OCI-LY7 (cell line): ENCODE results near the gene PAGR1. TPM values are rescaled to one million over a fixed set of nuclear protein-coding genes. Genes with fewer than 3 reads are reported as not detected.

Experiments used
- BruUV-seq: library from RNA; stranded (reverse); fragments of 400-500 nt; replicated peaks from 2 replicates; lab custom pipeline; 2021; lab: Mats Ljungman, UMichigan
- CTCF ChIA-PET: fragments of 300-600 bp; sonication (Branson Sonifier 250); formaldehyde crosslinking; loops from one replicate; lab custom pipeline; 2022; ENCODE audit warnings: antibody characterized with exemption; ENCODE audit not compliant: unreplicated experiment; lab: Charles Lee
- POLR2A ChIA-PET: fragments of 300-600 bp; sonication (Branson Sonifier 250); formaldehyde crosslinking; loops from one replicate; lab custom pipeline; 2022; ENCODE audit warnings: antibody characterized with exemption; lab: Charles Lee
- DNase-seq: peaks from one replicate; pipeline ENCODE4 v3.0.0-alpha.2; 2015; ENCODE audit warnings: low spot score
- H2AFZ ChIP-seq: fragments of 200-600 bp; sonication (generic), shearing (Covaris generic); 2 replicates; pipeline ENCODE4 v1.6.1; 2014; ENCODE audit warnings: mild to moderate bottlenecking, antibody characterized with exemption, low read length, moderate library complexity
- H3K27ac ChIP-seq: fragments of 200-600 bp; sonication (generic); 2 replicates; pipeline ENCODE4 v1.5.1; 2014; ENCODE audit warnings: mixed run types, low read depth, mild to moderate bottlenecking, moderate library complexity, low read length, inconsistent platforms; ENCODE audit not compliant: poor library complexity, severe bottlenecking
- H3K36me3 ChIP-seq: fragments of 200-600 bp; sonication (generic); 2 replicates; pipeline ENCODE4 v1.6.1; 2014; ENCODE audit warnings: mild to moderate bottlenecking, antibody characterized with exemption, low read length, moderate library complexity, mixed read lengths; ENCODE audit not compliant: insufficient read depth
- H3K4me1 ChIP-seq: fragments of 200-600 bp; sonication (generic); 2 replicates; pipeline ENCODE4 v1.5.1; 2014; ENCODE audit warnings: mild to moderate bottlenecking, low read length; ENCODE audit not compliant: insufficient read depth, poor library complexity, severe bottlenecking
- H3K4me2 ChIP-seq: fragments of 200-600 bp; sonication (generic); 2 replicates; pipeline ENCODE4 v1.6.1; 2014; ENCODE audit warnings: mild to moderate bottlenecking, low read length
- H3K4me3 ChIP-seq: fragments of 200-600 bp; sonication (generic); 2 replicates; pipeline ENCODE4 v1.5.1; 2014; ENCODE audit warnings: mild to moderate bottlenecking, low read depth, low read length; ENCODE audit not compliant: poor library complexity, severe bottlenecking
- H3K79me2 ChIP-seq: fragments of 200-600 bp; sonication (generic); 2 replicates; pipeline ENCODE4 v1.6.1; 2016; ENCODE audit warnings: low read depth, mild to moderate bottlenecking, low read length, moderate library complexity, mixed read lengths; ENCODE audit not compliant: insufficient read depth
- H3K9me2 ChIP-seq: fragments of 200-600 bp; sonication (generic); 2 replicates; pipeline ENCODE4 v1.6.1; 2016; ENCODE audit warnings: mild to moderate bottlenecking, low read length, mixed read lengths; ENCODE audit not compliant: insufficient read depth
- H3K9me3 ChIP-seq: fragments of 200-600 bp; sonication (generic); 2 replicates; pipeline ENCODE4 v1.6.1; 2014; ENCODE audit warnings: mild to moderate bottlenecking, mixed run types, low read length, mixed read lengths
- H4K20me1 ChIP-seq: fragments of 200-600 bp; sonication (generic); 2 replicates; pipeline ENCODE4 v1.6.1; 2014; ENCODE audit warnings: mild to moderate bottlenecking, antibody characterized with exemption, low read length, moderate library complexity, mixed read lengths; ENCODE audit not compliant: insufficient read depth
- CTCF ChIP-seq: fragments of 200-600 bp; sonication (generic); conservative IDR thresholded peaks from 2 replicates; pipeline ENCODE4 v1.5.1; 2014; ENCODE audit warnings: mild to moderate bottlenecking, antibody characterized with exemption, low read length, moderate library complexity, mixed read lengths
- EZH2phosphoT487 ChIP-seq: fragments of 200-600 bp; sonication (generic); IDR thresholded peaks from 2 replicates; pipeline ENCODE4 v1.6.1; 2018; ENCODE audit warnings: low read depth, borderline replicate concordance, mild to moderate bottlenecking, mixed run types, antibody characterized with exemption, low read length, moderate library complexity, mixed read lengths
- intact Hi-C: fragments of 100-400 bp; cut with micrococcal nuclease; formaldehyde crosslinking; loops from one replicate; pipeline ENCODE4 v1.10.0; 2022; ENCODE audit not compliant: unreplicated experiment
- total RNA-seq, 2 experiments: library from RNA; depleted of rRNA in 1 of 2; stranded (reverse); fragments of >200 nt in 1 of 2; shearing (Covaris generic) in 1 of 2; gene quantifications; 2 replicates each; pipeline ENCODE4 v1.2.3, GENCODE V29; 2014 to 2022

Gene PAGR1
- total RNA-seq, 2 experiments from 2014 or later: 51.7 to 59.4 TPM

- no peak for TF ChIP-seq EZH2phosphoT487
- no peak for TF ChIP-seq CTCF
- H4K20me1 ChIP-seq: 0 out of 2 replicates have a peak, but pooled peaks cover 4% of the 10 kb centered on the region
- intact Hi-C loops: loop anchor here (1.0 kb wide), 1 partner anchor 119 kb away; no protein-coding TSS in a partner anchor
- peaks cover 47% of the 10 kb centered on the region for H3K4me1 ChIP-seq
- no peak for DNase-seq
- peak overlapping the region; percentile 20 for H3K27ac ChIP-seq
- H3K4me3 ChIP-seq: peak overlapping the region; percentile 67
- no peak overlapping the region for H2AFZ ChIP-seq
- ChIA-PET POLR2A (interaction anchor here (1.3 to 1.5 kb wide), 2 partner anchors 14 to 152 kb away, joined by 3 to 6 read pairs; partner anchors contain the start of genes MAZ and TAOK2), CTCF (interaction anchor here (0.6 kb wide), 1 partner anchor 147 kb away, joined by 4 read pairs; no protein-coding TSS in a partner anchor)
- BruUV-seq: no TSS peak
- peak overlapping the region; percentile 75 for H3K4me2 ChIP-seq
- H3K79me2 ChIP-seq: peaks cover 21% of the 10 kb centered on the region; the same call in 1 of the 2 replicates
- no peaks in the 10 kb centered on the region for H3K9me3 ChIP-seq
- no peaks in the 10 kb centered on the region for H3K9me2 ChIP-seq
- peaks cover 38% of the 10 kb centered on the region for H3K36me3 ChIP-seq
These were observed 5.0 kb downstream of the PAGR1 start for GRCh38 chr16:29820730-29821642.

GRCh38 chr16:29821643-29822115, 5.7 kb downstream of the PAGR1 start:
- H3K79me2 ChIP-seq: peaks cover 21% of the 10 kb centered on the region; the same call in 1 of the 2 replicates
- 0 out of 2 replicates have a peak, but pooled peaks cover 4% of the 10 kb centered on the region for H4K20me1 ChIP-seq
- CTCF ChIA-PET: no interaction called here
- no peak for DNase-seq
- H3K4me2 ChIP-seq: peak overlapping the region; percentile 75
- H3K4me1 ChIP-seq: peaks cover 47% of the 10 kb centered on the region
- H3K27ac ChIP-seq: no peak overlapping the region
- no TSS peak for BruUV-seq
- no peaks in the 10 kb centered on the region for H3K9me3 ChIP-seq
- H3K36me3 ChIP-seq: peaks cover 38% of the 10 kb centered on the region
- no peak overlapping the region for H2AFZ ChIP-seq
- no peak for TF ChIP-seq CTCF
- TF ChIP-seq EZH2phosphoT487: no peak
- H3K4me3 ChIP-seq: peak overlapping the region; percentile 67
- POLR2A ChIA-PET: interaction anchor here (0.6 to 1.3 kb wide), 3 partner anchors 60 to 152 kb away, joined by 3 read pairs; partner anchors contain the start of genes TAOK2 and TMEM219
- intact Hi-C loops: no loop called here
- H3K9me2 ChIP-seq: no peaks in the 10 kb centered on the region
